Kidney epithelial cell (primary cell): ENCODE data around the gene EHBP1. TPM values are rescaled to one million over a fixed set of nuclear protein-coding genes. Genes with fewer than 3 reads are reported as not detected.

Experiments used
- DNase-seq: peaks from one replicate; pipeline ENCODE4 v3.0.0-alpha.2; 2010; ENCODE audit warnings: low read depth
- H3K27me3 ChIP-seq: 2 replicates; pipeline ENCODE4 v1.6.0; 2011; ENCODE audit warnings: low read length; ENCODE audit not compliant: control insufficient read depth, insufficient read depth
- H3K36me3 ChIP-seq: 2 replicates; pipeline ENCODE4 v1.5.1; 2011; ENCODE audit warnings: low read length; ENCODE audit not compliant: control insufficient read depth, insufficient read depth
- H3K4me3 ChIP-seq: 2 replicates; pipeline ENCODE4 v1.5.1; 2011; ENCODE audit warnings: low read depth, mild to moderate bottlenecking, control low read depth, low read length
- total RNA-seq: library from RNA; depleted of rRNA; stranded (reverse); fragments of >200 nt; gene quantifications from 2 replicates; pipeline ENCODE4 v1.2.3, GENCODE V29; 2015
- TF ChIP-seq, protein P1 (sequence below): IDR thresholded peaks from 2 replicates; pipeline ENCODE4 v1.5.1; 2011; ENCODE audit warnings: mild to moderate bottlenecking, moderate library complexity, low read length, control low read depth, inconsistent platforms; ENCODE audit not compliant: insufficient read depth, poor library complexity, severe bottlenecking

Gene EHBP1
- total RNA-seq, 1 donor from 2014 or later: 22.9 TPM

DNA sequence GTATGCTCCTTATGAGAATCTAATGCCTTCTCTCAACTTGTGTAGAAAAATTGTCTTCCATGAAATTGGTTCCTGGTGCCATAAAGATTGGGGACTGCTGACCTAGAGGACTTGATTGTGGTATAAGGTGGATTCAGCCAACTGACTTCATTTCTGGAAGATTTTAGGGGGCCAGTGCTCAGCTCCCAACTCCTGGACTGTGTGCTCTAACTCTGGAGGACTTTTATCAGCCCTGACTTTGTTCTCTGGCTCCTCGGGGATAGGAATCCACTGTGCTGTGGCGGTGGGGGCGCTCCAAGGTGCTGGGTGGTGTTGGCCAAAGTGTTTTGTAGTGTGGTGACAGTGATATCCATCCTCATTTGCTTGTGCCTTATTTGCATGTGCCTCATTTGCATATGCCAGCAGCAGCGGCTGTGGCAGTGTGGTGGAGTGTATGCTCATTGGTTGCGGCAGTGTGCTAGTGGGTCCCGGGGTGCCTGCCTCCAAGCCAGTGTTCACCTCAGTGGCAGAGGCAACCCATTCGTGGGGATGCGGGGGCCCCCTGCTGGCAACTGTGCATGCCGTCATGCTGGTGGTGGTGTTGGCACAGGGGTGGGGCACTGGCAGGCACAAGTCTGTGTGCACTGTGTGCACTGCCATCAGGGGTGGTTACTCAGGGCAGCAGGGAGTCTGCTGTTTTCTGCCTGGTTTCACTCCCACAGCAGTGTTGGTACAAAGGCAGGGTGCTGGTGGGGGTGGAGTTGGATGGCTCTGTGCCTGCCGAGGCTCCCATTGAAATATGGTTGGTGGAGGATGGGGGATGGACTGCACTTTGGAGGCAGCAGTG is 19.6 kb downstream of the EHBP1 start:
- TF ChIP-seq, protein P1, sequence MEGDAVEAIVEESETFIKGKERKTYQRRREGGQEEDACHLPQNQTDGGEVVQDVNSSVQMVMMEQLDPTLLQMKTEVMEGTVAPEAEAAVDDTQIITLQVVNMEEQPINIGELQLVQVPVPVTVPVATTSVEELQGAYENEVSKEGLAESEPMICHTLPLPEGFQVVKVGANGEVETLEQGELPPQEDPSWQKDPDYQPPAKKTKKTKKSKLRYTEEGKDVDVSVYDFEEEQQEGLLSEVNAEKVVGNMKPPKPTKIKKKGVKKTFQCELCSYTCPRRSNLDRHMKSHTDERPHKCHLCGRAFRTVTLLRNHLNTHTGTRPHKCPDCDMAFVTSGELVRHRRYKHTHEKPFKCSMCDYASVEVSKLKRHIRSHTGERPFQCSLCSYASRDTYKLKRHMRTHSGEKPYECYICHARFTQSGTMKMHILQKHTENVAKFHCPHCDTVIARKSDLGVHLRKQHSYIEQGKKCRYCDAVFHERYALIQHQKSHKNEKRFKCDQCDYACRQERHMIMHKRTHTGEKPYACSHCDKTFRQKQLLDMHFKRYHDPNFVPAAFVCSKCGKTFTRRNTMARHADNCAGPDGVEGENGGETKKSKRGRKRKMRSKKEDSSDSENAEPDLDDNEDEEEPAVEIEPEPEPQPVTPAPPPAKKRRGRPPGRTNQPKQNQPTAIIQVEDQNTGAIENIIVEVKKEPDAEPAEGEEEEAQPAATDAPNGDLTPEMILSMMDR: peak; percentile 20
- Histone ChIP-seq H3K4me3 (no peak overlapping the region), H3K27me3 (no peaks in the 10 kb centered on the region), H3K36me3 (no peaks in the 10 kb centered on the region)
- DNase-seq: no peak

DNA sequence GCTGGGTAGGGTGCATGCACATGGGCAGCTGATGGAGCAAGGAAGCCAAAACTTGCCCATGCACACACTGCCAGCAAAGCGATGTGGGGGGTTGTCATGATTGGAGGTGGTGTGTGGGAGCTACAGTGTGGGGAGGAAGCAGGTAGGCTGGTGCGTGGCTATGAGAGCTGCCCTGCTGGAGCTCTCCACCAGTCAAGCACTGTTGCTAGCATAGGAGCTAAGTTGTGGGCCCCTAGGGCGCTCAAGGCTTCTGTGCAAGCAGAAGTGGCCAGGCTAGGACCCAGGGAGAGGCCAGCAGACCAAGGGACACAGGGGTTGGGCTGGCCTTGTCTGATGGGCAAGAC is 20.2 kb downstream of the EHBP1 start:
- Histone ChIP-seq H3K4me3 (no peak overlapping the region), H3K36me3 (no peaks in the 10 kb centered on the region), H3K27me3 (no peaks in the 10 kb centered on the region)
- TF ChIP-seq, protein P1: no peak
- no peak for DNase-seq

GRCh38 chr2:62727259-62727867 is 21.9 kb downstream of the EHBP1 start:
- Histone ChIP-seq H3K27me3 (no peaks in the 10 kb centered on the region), H3K4me3 (no peak overlapping the region), H3K36me3 (no peaks in the 10 kb centered on the region)
- TF ChIP-seq, protein P1: no peak
- DNase-seq: no peak

- H3K36me3 ChIP-seq: no peaks in the 10 kb centered on the region
Measured at GRCh38 chr2:62727876-62728566, 22.5 kb downstream of the EHBP1 start.

DNA sequence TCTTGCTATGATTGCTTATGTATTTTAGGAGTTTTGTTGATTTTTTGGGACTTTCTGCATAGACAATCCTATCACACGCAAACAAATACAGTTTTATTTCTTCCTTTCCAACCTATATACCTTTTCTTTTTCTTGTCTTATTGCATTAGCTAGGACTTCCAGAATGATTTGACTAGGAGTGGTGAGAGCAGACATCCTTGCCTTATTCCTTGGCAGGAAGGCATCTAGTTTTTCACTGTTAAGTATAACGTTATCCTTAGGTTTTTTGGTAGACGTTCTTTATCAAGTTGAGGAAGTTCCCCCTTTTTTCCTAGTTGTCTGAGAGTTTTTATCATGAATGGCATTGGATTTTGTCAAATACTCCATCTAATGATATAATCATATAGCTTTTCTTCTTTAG is 25.8 kb downstream of the EHBP1 start:
- no peak for DNase-seq
- no peaks in the 10 kb centered on the region for H3K27me3 ChIP-seq
- no peak overlapping the region for H3K4me3 ChIP-seq
- TF ChIP-seq, protein P1: no peak
- no peaks in the 10 kb centered on the region for H3K36me3 ChIP-seq

More at GRCh38 chr2:62727876-62728566, 22.5 kb downstream of the EHBP1 start:
- no peak for DNase-seq
- TF ChIP-seq, protein P1: no peak
- Histone ChIP-seq H3K27me3 (no peaks in the 10 kb centered on the region), H3K4me3 (no peak overlapping the region)
